SU-DHL-6 (cell line): Measurements from ENCODE around the gene GRID2.

Source experiments
- CTCF ChIP-seq: fragments of 200-600 bp; sonication (generic); IDR thresholded peaks from one replicate; pipeline ENCODE4 v1.5.1; 2017; ENCODE audit warnings: antibody characterized with exemption, mild to moderate bottlenecking, low read length, moderate library complexity; ENCODE audit not compliant: insufficient read depth, poor library complexity, severe bottlenecking
- EZH2phosphoT487 ChIP-seq: fragments of 200-600 bp; sonication (generic), shearing (Covaris generic); conservative IDR thresholded peaks from 2 replicates; pipeline ENCODE4 v1.6.1; 2018; ENCODE audit warnings: mild to moderate bottlenecking, antibody characterized with exemption, low read length, moderate library complexity, mixed read lengths

GRCh38 chr4:93437991-93438390 is 1134.2 kb downstream of the GRID2 start:
- TF ChIP-seq CTCF (no peak), EZH2phosphoT487 (no peak)
